A673 (cell line): ENCODE data around the gene HCLS1. TPM values are rescaled to one million over a fixed set of nuclear protein-coding genes. Genes with fewer than 3 reads are reported as not detected.
"Not testable (repeated sequence)": the region's sequence is repeated elsewhere in the genome, so short reads cannot be mapped to it uniquely, and the experiment has no call there.

Experiments
- BruUV-seq: library from RNA; stranded (reverse); fragments of 400-500 nt; replicated peaks from 2 replicates; lab custom pipeline; 2021; lab: Mats Ljungman, UMichigan
- CTCF ChIA-PET: fragments of 300-600 bp; sonication (Branson Sonifier 250); formaldehyde crosslinking; loops from one replicate; lab custom pipeline; 2022; ENCODE audit warnings: antibody characterized with exemption; lab: Charles Lee
- POLR2A ChIA-PET: fragments of 300-600 bp; sonication (Branson Sonifier 250); formaldehyde crosslinking; loops from one replicate; lab custom pipeline; 2022; ENCODE audit warnings: antibody characterized with exemption; ENCODE audit not compliant: low non-redundant PET; lab: Charles Lee
- DNase-seq: peaks from one replicate; pipeline ENCODE4 v3.0.0-alpha.2; 2015; ENCODE audit warnings: low spot score
- H3K27ac ChIP-seq: fragments of 200-600 bp; sonication (generic); 2 replicates; pipeline ENCODE4 v1.5.1; 2016; ENCODE audit warnings: mixed run types, low read depth, mild to moderate bottlenecking, mixed read lengths, antibody characterized with exemption, low read length; ENCODE audit not compliant: poor library complexity, severe bottlenecking
- H3K27me3 ChIP-seq: fragments of 200-600 bp; sonication (generic); replicated peaks from 2 replicates; pipeline ENCODE4 v1.6.1; 2017; ENCODE audit warnings: mixed run types, low read depth, mild to moderate bottlenecking, mixed read lengths, antibody characterized with exemption, low read length; ENCODE audit not compliant: insufficient read depth, poor library complexity
- H3K36me3 ChIP-seq: fragments of 200-600 bp; sonication (generic); 2 replicates; pipeline ENCODE4 v1.6.1; 2016; ENCODE audit warnings: mixed run types, mild to moderate bottlenecking, mixed read lengths, antibody characterized with exemption, low read length; ENCODE audit not compliant: insufficient read depth, poor library complexity, severe bottlenecking
- H3K4me1 ChIP-seq: fragments of 200-600 bp; sonication (generic); 2 replicates; pipeline ENCODE4 v1.6.1; 2017; ENCODE audit warnings: mixed run types, mild to moderate bottlenecking, mixed read lengths, antibody characterized with exemption, low read length; ENCODE audit not compliant: insufficient read depth, poor library complexity, severe bottlenecking
- H3K4me3 ChIP-seq: fragments of 200-600 bp; sonication (generic); 2 replicates; pipeline ENCODE4 v1.5.1; 2016; ENCODE audit warnings: low read depth, mixed run types, mild to moderate bottlenecking, mixed read lengths, low read length; ENCODE audit not compliant: poor library complexity, severe bottlenecking
- H3K9me3 ChIP-seq: fragments of 200-600 bp; sonication (generic); 2 replicates; pipeline ENCODE4 v1.6.1; 2016; ENCODE audit warnings: mixed run types, low read depth, mild to moderate bottlenecking, mixed read lengths, antibody characterized with exemption, low read length; ENCODE audit not compliant: poor library complexity, severe bottlenecking
- EZH2 ChIP-seq: fragments of 200-600 bp; sonication (generic); IDR thresholded peaks from 2 replicates; pipeline ENCODE4 v1.6.1; 2017; ENCODE audit warnings: borderline replicate concordance, low read depth, mild to moderate bottlenecking, mixed read lengths, antibody characterized with exemption, low read length; ENCODE audit not compliant: poor library complexity, severe bottlenecking
- intact Hi-C: fragments of 100-400 bp; cut with micrococcal nuclease; formaldehyde crosslinking; loops from one replicate; pipeline ENCODE4 v1.10.0; 2022; ENCODE audit not compliant: unreplicated experiment
- total RNA-seq: library from RNA; stranded (reverse); gene quantifications from 2 replicates; pipeline ENCODE4 v1.2.3, GENCODE V29; 2021
- TF ChIP-seq, protein P1 (sequence below): fragments of 300-800, 200-600 bp; sonication (generic); conservative IDR thresholded peaks from 2 replicates; pipeline ENCODE4 v1.5.1; 2017; ENCODE audit warnings: low read depth, mild to moderate bottlenecking, antibody characterized with exemption, low read length, moderate library complexity, mixed read lengths

Gene HCLS1
- total RNA-seq, 1 experiment from 2014 or later, result 96.9 TPM

DNA sequence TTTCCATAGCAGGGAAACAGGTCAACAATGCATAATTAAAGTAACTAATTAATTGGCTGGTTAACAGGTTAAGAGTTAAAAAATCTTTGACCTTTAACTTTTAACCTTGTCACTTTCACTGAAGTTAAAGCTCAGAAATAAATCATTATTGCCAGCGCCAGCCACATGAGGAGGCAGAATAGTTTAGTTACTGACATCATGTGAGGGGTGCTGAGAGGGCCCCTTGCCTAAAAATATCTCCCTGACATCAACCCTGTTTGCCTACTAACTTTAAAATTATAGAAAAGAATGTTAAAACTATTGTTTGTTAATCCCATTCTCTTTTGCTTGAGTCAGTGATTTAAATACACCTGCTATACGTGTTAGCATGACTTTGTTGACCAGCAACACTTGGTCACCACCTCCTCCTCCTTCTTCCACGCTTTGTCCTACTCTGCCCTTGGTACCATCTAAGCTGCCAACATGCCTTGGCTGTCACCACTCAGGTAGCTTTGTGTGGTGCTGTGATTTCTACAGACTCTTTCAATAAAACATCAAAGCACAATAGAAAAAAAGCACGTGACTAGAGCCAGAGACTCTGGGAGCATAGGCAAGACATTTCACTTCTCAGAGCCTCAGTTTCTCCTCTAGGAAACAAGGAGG lies 64.8 kb downstream of the HCLS1 start:
- CTCF ChIA-PET, result no interaction called here
- POLR2A ChIA-PET, result no interaction called here
- H3K4me3 ChIP-seq, result no peak overlapping the region
- H3K27ac ChIP-seq, result no peak overlapping the region
- H3K27me3 ChIP-seq, result no peaks in the 10 kb centered on the region
- intact Hi-C loops, result no loop called here
- no peaks in the 10 kb centered on the region for H3K4me1 ChIP-seq
- no peaks in the 10 kb centered on the region for H3K36me3 ChIP-seq
- no peak for TF ChIP-seq EZH2
- TF ChIP-seq, protein P1, sequence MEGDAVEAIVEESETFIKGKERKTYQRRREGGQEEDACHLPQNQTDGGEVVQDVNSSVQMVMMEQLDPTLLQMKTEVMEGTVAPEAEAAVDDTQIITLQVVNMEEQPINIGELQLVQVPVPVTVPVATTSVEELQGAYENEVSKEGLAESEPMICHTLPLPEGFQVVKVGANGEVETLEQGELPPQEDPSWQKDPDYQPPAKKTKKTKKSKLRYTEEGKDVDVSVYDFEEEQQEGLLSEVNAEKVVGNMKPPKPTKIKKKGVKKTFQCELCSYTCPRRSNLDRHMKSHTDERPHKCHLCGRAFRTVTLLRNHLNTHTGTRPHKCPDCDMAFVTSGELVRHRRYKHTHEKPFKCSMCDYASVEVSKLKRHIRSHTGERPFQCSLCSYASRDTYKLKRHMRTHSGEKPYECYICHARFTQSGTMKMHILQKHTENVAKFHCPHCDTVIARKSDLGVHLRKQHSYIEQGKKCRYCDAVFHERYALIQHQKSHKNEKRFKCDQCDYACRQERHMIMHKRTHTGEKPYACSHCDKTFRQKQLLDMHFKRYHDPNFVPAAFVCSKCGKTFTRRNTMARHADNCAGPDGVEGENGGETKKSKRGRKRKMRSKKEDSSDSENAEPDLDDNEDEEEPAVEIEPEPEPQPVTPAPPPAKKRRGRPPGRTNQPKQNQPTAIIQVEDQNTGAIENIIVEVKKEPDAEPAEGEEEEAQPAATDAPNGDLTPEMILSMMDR, result no peak
- no peak for DNase-seq
- no TSS peak for BruUV-seq
- no peaks in the 10 kb centered on the region for H3K9me3 ChIP-seq

DNA sequence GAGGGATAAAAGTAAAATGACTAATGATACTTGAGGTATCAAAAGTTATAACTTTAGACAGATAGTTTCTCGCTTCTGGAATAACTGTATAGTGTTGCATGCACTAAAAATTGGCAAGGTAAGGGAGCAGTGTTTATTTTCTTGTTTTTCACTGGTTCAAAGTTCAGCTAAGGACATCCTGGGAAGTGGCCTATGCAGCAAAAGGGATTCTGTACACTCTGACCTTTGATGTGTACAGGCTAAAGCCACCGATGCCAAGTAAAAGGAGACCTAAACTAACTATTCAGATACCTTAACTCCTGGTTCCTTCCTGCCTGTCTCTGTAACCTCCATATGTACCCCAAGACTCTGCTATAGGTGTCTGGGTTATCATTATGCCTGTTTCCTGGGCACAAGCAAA lies 65.9 kb downstream of the HCLS1 start:
- Histone ChIP-seq H3K27me3 (no peaks in the 10 kb centered on the region), H3K27ac (no peak overlapping the region), H3K4me1 (no peaks in the 10 kb centered on the region), H3K4me3 (no peak overlapping the region), H3K36me3 (no peaks in the 10 kb centered on the region), H3K9me3 (no peaks in the 10 kb centered on the region)
- TF ChIP-seq EZH2, result no peak
- TF ChIP-seq, protein P1, result no peak
- no peak for DNase-seq
- ChIA-PET POLR2A (no interaction called here), CTCF (no interaction called here)
- no TSS peak for BruUV-seq
- intact Hi-C loops, result no loop called here

DNA sequence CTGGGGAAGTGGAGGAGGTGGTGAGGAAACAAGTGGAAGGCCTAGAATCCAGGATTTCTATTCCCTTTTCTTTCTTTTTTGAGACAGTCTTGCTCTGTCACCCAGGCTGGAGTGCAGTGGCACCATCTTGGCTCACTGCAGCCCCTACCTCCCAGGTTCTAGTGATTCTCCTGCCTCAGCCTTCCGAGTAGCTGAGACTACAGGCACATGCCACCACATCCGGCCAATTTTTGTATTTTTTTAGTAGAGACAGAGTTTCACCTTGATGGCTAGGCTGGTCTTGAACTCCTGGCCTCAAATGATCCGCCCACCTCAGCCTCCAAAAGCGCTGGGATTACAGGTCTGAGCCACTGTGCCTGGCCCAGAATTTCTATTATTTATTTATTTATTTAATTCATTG lies 66.9 kb downstream of the HCLS1 start:
- DNase-seq, H3K9me3 ChIP-seq, BruUV-seq, intact Hi-C loops, H3K4me1 ChIP-seq, H3K4me3 ChIP-seq, H3K27ac ChIP-seq, H3K27me3 ChIP-seq, H3K36me3 ChIP-seq, CTCF ChIA-PET, POLR2A ChIA-PET: not testable (repeated sequence)
